Naive thymus-derived CD8-positive, alpha-beta T cell (primary cell): Measurements from ENCODE around the gene NFYC. TPM values are rescaled to one million over a fixed set of nuclear protein-coding genes. Genes with fewer than 3 reads are reported as not detected.

Experiments
- ATAC-seq, 2 donors: fragments of 150-1000 bp; cut with Tn5 transposase in 1 of 2; sonication (Bioruptor Pico), chemical (Tn5 transposase) in 1 of 2; 1 replicate in 1 of 2; 2 replicates in 1 of 2; pipeline ENCODE4 v1.10.0; 2021; ENCODE audit warnings: mild to moderate bottlenecking in 2 of 2, moderate library complexity in 2 of 2
- POLR2A ChIA-PET: fragments of 350-600 bp; sonication (Branson Sonifier 250); formaldehyde crosslinking; loops from one replicate; lab custom pipeline; 2021; ENCODE audit warnings: antibody characterized with exemption; lab: Charles Lee
- DNase-seq, 10 donors: peaks; one replicate each; pipeline versions ENCODE4 v3.0.0 to v3.0.0-alpha.2; 2020 to 2022
- H3K27ac Mint-ChIP-seq, 10 donors: one replicate each; pipeline ENCODE4 v1.8.0; 2020 to 2022; ENCODE audit warnings: mild to moderate bottlenecking in 10 of 10, mixed read lengths in 10 of 10, moderate library complexity in 4 of 10, inconsistent platforms in 1 of 10
- H3K27me3 Mint-ChIP-seq, 5 donors: one replicate each; pipeline ENCODE4 v1.8.0; 2021 to 2022; ENCODE audit warnings: mixed read lengths in 5 of 5
- H3K36me3 Mint-ChIP-seq, 3 donors: one replicate each; pipeline ENCODE4 v1.8.0; 2020 to 2022; ENCODE audit warnings: mixed read lengths in 3 of 3, mild to moderate bottlenecking in 2 of 3, inconsistent platforms in 1 of 3
- H3K4me1 Mint-ChIP-seq, 4 donors: one replicate each; pipeline ENCODE4 v1.8.0; 2021 to 2022; ENCODE audit warnings: mixed read lengths in 4 of 4
- H3K4me3 Mint-ChIP-seq, 10 donors: one replicate each; pipeline ENCODE4 v1.8.0; 2020 to 2022; ENCODE audit warnings: mild to moderate bottlenecking in 10 of 10, mixed read lengths in 10 of 10, moderate library complexity in 6 of 10, inconsistent platforms in 1 of 10
- H3K9me3 Mint-ChIP-seq, 9 donors: one replicate each; pipeline ENCODE4 v1.8.0; 2020 to 2022; ENCODE audit warnings: mixed read lengths in 9 of 9, mild to moderate bottlenecking in 3 of 9, inconsistent platforms in 1 of 9, moderate library complexity in 1 of 9
- polyA plus RNA-seq, 3 donors: library from polyadenylated mRNA; unstranded; fragments of 300-500 nt; fragmentation: Illumina TruSeq; gene quantifications; one replicate each; pipeline ENCODE4 v1.2.3, GENCODE V29; 2021
- total RNA-seq, 8 experiments: library from RNA in 2 of 8; stranded (reverse) in 2 of 8; gene quantifications; one replicate each; pipeline ENCODE4 v1.2.3 and lab custom pipeline; 2021 to 2026

The NFYC gene
- total and polyA plus RNA-seq, 5 experiments from 2014 or later = 32.5 to 67.2 (median 46.9) TPM

DNA sequence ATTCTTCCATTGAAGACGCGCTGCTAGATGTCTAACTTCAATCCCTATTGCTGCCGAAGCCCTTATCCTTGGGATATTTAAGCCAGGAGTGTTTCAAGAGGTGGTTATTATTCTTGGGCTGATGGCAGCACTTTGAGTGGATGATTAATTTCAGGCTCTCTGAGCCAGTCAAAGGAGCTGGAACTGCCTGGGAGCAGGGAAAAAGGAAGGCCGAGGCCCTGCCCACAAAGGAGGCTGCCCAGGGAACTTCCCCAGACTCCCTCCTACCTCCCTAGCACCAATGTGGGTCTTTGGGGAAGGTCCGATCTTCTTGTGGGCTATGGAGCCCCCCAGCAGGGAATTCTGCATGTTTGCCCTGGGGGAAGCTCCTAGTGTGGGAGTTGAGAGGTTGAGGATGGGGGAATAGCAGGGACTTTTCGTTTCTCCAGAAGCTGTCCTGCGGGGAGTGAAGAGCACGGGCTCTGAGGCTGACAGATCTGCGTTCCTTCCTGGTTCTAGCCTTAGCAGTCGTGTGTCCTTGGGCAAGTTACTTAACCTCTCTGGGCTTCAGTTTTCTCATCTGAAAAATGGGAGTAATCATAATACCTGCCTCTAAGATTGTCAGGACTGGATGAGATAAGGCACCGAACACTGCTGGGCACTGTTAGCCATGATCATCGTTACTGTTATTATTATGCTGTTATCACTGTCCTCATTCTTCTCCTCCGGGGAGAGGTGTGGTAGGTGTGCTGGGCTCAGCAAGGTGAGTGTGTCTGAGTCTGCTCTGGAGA, 98.3 kb downstream of the NFYC start:
- POLR2A ChIA-PET = interaction anchor here (1.0 kb wide), 1 partner anchor 15 kb away, joined by 4 read pairs; no protein-coding TSS in a partner anchor
- DNase-seq = no peak
- Mint-ChIP-seq H3K27ac (peak overlapping the region in 2 of 10 donors; percentile 58 to 74), H3K27me3 (peaks cover 2 to 12% (median 7%) of the 10 kb centered on the region in 5 donors), H3K4me3 (no peak overlapping the region), H3K36me3 (no peaks in the 10 kb centered on the region), H3K9me3 (no peaks in the 10 kb centered on the region), H3K4me1 (peaks cover 7 to 27% (median 20%) of the 10 kb centered on the region in 4 donors)
- ATAC-seq = no peak

DNA sequence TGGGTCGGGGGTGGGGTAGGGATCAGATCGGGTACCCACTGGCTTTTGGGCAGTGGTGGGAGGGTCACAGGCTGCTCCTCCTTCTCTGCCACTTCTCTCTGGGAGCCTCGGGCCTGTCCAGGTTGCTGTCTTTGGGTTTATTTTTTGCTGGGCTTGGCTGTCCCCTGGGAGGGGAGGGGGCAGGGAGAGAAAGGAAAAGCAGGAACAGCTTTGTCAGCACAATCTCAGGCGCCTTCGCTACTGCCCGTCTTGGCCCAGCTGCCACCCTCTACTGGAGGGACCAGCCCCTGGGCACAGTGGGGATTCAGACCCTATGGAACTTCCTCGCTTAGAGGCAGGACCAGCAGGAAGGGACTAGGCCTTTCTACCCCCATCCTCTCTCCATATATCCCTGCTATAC, 100.5 kb downstream of the NFYC start:
- POLR2A ChIA-PET = no interaction called here
- Mint-ChIP-seq H3K27ac (peak overlapping the region in 1 of 10 donors; percentile 43), H3K4me1 (peaks cover 15 to 38% (median 35%) of the 10 kb centered on the region in 4 donors), H3K36me3 (no peaks in the 10 kb centered on the region), H3K9me3 (no peaks in the 10 kb centered on the region), H3K27me3 (peaks cover 0 to 1% (median 0%) of the 10 kb centered on the region in 5 donors), H3K4me3 (no peak overlapping the region)
- DNase-seq = no peak
- ATAC-seq = no peak

- POLR2A ChIA-PET = no interaction called here
These were observed 102.1 kb downstream of the NFYC start for GRCh38 chr1:40793617-40794016.

GRCh38 chr1:40794048-40794447, 102.5 kb downstream of the NFYC start:
- no peaks in the 10 kb centered on the region for H3K9me3 Mint-ChIP-seq
- DNase-seq (no peak), ATAC-seq (no peak)
- H3K36me3 Mint-ChIP-seq = no peaks in the 10 kb centered on the region
- POLR2A ChIA-PET = interaction anchor here (2.6 to 3.6 kb wide), 2 partner anchors 68 to 102 kb away, joined by 13 to 15 read pairs; partner anchors contain the start of genes CITED4 and NFYC
- peak overlapping the region in 8 of 10 donors; percentile 5 to 75 (median 38) for H3K4me3 Mint-ChIP-seq
- peaks cover 19 to 48% (median 45%) of the 10 kb centered on the region in 4 donors for H3K4me1 Mint-ChIP-seq
- H3K27me3 Mint-ChIP-seq = peaks cover 0 to 1% (median 0%) of the 10 kb centered on the region in 5 donors
- peak overlapping the region in 8 of 10 donors; percentile 42 to 90 (median 76) for H3K27ac Mint-ChIP-seq

More at GRCh38 chr1:40793617-40794016, 102.1 kb downstream of the NFYC start:
- H3K27ac Mint-ChIP-seq = peak overlapping the region in 7 of 10 donors; percentile 42 to 90 (median 77)
- ATAC-seq = no peak
- H3K4me1 Mint-ChIP-seq = peaks cover 19 to 48% (median 45%) of the 10 kb centered on the region in 4 donors
- no peaks in the 10 kb centered on the region for H3K36me3 Mint-ChIP-seq
- no peak for DNase-seq
- no peaks in the 10 kb centered on the region for H3K9me3 Mint-ChIP-seq
- peak overlapping the region in 7 of 10 donors; percentile 5 to 75 (median 30) for H3K4me3 Mint-ChIP-seq
- H3K27me3 Mint-ChIP-seq = peaks cover 0 to 1% (median 0%) of the 10 kb centered on the region in 5 donors

- POLR2A ChIA-PET = interaction anchor here (0.7 to 3.6 kb wide), 7 partner anchors 10 to 328 kb away, joined by 4 to 15 read pairs (median 5); partner anchors contain the start of genes CITED4 and NFYC
- Mint-ChIP-seq H3K27ac (peak overlapping the region; percentile 78 to 97 (median 94)), H3K4me3 (peak overlapping the region; percentile 73 to 88 (median 78)), H3K36me3 (no peaks in the 10 kb centered on the region), H3K27me3 (no peaks in the 10 kb centered on the region), H3K4me1 (peaks cover 21 to 50% (median 48%) of the 10 kb centered on the region in 4 donors), H3K9me3 (no peaks in the 10 kb centered on the region)
- peak in 7 of 10 donors; percentile 45 to 73 (median 64) for DNase-seq
- ATAC-seq = peak; percentile 84 to 86
These were observed 103.6 kb downstream of the NFYC start for GRCh38 chr1:40794974-40795715.

DNA sequence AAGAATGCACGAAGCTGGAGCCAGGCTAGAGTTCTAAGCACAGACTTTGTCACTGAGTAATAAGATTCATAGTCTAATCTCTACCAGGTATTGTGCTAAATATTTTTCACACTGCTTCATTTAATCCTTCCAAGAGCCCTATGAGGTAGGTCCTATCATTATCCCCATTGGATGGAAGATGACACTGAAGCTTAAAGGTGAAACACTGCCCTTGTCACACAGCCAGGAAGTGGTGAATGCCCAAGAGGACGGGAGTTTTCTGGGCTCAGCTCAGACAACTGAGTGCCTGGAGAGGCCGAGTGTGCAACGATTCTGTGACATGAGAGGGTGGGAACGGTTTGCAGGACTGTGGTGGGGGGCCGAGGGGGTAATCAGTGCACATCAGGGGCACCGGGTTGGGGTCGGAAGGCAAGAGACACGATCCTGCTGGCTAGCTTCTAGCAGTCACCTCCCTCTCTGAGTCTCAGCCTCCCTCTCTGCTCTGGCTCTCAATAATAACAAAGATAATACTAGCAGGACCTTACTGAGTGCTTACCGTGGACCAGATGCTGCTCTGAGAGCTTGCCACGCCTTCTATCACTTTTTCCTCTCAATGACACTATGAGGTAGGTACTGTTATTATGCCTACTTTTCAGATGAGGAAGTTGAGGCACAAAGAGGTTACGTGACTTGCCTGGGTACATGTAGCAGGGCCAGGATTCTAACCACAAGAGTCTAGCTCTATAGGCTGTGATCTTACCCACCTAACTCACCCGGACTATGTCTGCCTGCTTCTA, 104.5 kb downstream of the NFYC start:
- Mint-ChIP-seq H3K9me3 (no peaks in the 10 kb centered on the region), H3K27ac (peak overlapping the region; percentile 78 to 97 (median 94)), H3K4me3 (peak overlapping the region; percentile 73 to 88 (median 78)), H3K36me3 (no peaks in the 10 kb centered on the region), H3K4me1 (peaks cover 26 to 59% (median 55%) of the 10 kb centered on the region in 4 donors), H3K27me3 (no peaks in the 10 kb centered on the region)
- DNase-seq = peak in 1 of 10 donors; percentile 25
- POLR2A ChIA-PET = interaction anchor here (0.5 to 3.6 kb wide), 9 partner anchors 10 to 154 kb away, joined by 3 to 15 read pairs (median 4); partner anchors contain the start of genes CITED4 and NFYC
- ATAC-seq = peak; percentile 52 to 58

GRCh38 chr1:40796939-40797667, 105.6 kb downstream of the NFYC start:
- Mint-ChIP-seq H3K9me3 (no peaks in the 10 kb centered on the region), H3K27ac (peak overlapping the region in 9 of 10 donors; percentile 11 to 94 (median 81)), H3K27me3 (no peaks in the 10 kb centered on the region), H3K36me3 (no peaks in the 10 kb centered on the region), H3K4me1 (peaks cover 31 to 70% (median 66%) of the 10 kb centered on the region in 4 donors), H3K4me3 (peak overlapping the region in 8 of 10 donors; percentile 11 to 70 (median 40))
- POLR2A ChIA-PET = interaction anchor here (0.5 to 3.6 kb wide), 6 partner anchors 9 to 106 kb away, joined by 3 to 15 read pairs (median 3); partner anchors contain the start of genes CITED4 and NFYC
- no peak for DNase-seq
- no peak for ATAC-seq

GRCh38 chr1:40797668-40798010, 106.1 kb downstream of the NFYC start:
- Mint-ChIP-seq H3K9me3 (no peaks in the 10 kb centered on the region), H3K4me3 (peak overlapping the region in 3 of 10 donors; percentile 11 to 70 (median 42)), H3K4me1 (peaks cover 31 to 74% (median 67%) of the 10 kb centered on the region in 4 donors), H3K36me3 (no peaks in the 10 kb centered on the region), H3K27ac (peak overlapping the region in 5 of 10 donors; percentile 58 to 94 (median 81)), H3K27me3 (no peaks in the 10 kb centered on the region)
- DNase-seq = no peak
- POLR2A ChIA-PET = interaction anchor here (0.5 to 3.6 kb wide), 6 partner anchors 9 to 106 kb away, joined by 3 to 15 read pairs (median 4); partner anchors contain the start of genes CITED4 and NFYC
- no peak for ATAC-seq

GRCh38 chr1:40798366-40799281, 107.1 kb downstream of the NFYC start:
- peak overlapping the region in 3 of 10 donors; percentile 14 to 51 (median 31) for H3K27ac Mint-ChIP-seq
- no peak for ATAC-seq
- H3K36me3 Mint-ChIP-seq = no peaks in the 10 kb centered on the region
- DNase-seq = no peak
- H3K9me3 Mint-ChIP-seq = no peaks in the 10 kb centered on the region
- no peak overlapping the region for H3K4me3 Mint-ChIP-seq
- H3K27me3 Mint-ChIP-seq = no peaks in the 10 kb centered on the region
- peaks cover 31 to 71% (median 67%) of the 10 kb centered on the region in 4 donors for H3K4me1 Mint-ChIP-seq
- POLR2A ChIA-PET = interaction anchor here (1.4 to 1.5 kb wide), 2 partner anchors 11 to 107 kb away, joined by 6 read pairs; partner anchors contain the start of gene NFYC

DNA sequence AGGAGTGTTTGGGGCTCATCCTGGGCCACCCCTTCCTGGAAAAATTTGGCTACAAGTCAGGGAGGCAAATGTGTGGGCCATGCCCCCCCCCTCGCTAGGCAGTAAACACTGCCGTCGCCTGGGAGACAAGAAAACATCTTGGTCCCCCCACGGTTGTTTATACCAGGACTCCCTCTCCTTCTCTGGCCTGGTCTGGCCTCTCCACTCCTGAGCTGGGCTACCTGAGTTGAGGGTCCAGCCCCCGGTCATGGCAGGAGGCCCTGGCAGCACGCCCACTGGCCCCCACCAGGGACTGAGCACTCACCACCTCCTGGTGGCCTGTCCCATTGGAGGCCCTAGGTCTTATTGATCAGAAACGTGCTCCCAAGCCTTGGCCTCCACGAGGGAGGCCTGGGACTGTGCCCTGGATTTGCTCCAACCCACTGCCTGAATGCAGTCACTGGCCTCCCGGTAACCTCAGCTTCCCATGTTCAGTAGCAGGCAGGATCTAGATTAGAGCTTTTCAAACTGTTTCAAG, 107.9 kb downstream of the NFYC start:
- peaks cover 28 to 63% (median 60%) of the 10 kb centered on the region in 4 donors for H3K4me1 Mint-ChIP-seq
- no peaks in the 10 kb centered on the region for H3K9me3 Mint-ChIP-seq
- no peaks in the 10 kb centered on the region for H3K27me3 Mint-ChIP-seq
- H3K36me3 Mint-ChIP-seq = no peaks in the 10 kb centered on the region
- no peak overlapping the region for H3K4me3 Mint-ChIP-seq
- peak overlapping the region in 1 of 10 donors; percentile 4 for H3K27ac Mint-ChIP-seq
- ATAC-seq (no peak), DNase-seq (no peak)
- POLR2A ChIA-PET = interaction anchor here (0.6 kb wide), 1 partner anchor 225 kb away, joined by 8 read pairs; no protein-coding TSS in a partner anchor
